C4-2B (cell line): ENCODE measurements around the gene RAB3IL1.

Source experiments
- H3K27ac ChIP-seq: fragments of 450-650 bp; 2 replicates; pipeline ENCODE4 v1.5.1; 2017
- CTCF ChIP-seq: fragments of 450-650 bp; conservative IDR thresholded peaks from 2 replicates; pipeline ENCODE4 v1.5.1; 2017; ENCODE audit warnings: mild to moderate bottlenecking
- ZFX ChIP-seq: fragments of 450-650 bp; IDR thresholded peaks from 2 replicates; pipeline ENCODE4 v1.6.1; 2017

Gene RAB3IL1

GRCh38 chr11:61872935-61873565, 44.3 kb downstream of the RAB3IL1 start:
- TF ChIP-seq CTCF (no peak), ZFX (no peak)
- H3K27ac ChIP-seq: no peak overlapping the region

GRCh38 chr11:61871158-61871597, 46.2 kb downstream of the RAB3IL1 start:
- TF ChIP-seq CTCF (peak; percentile 92), ZFX (no peak)
- H3K27ac ChIP-seq: peak overlapping the region; percentile 4; the same call in 1 of the 2 replicates

- TF ChIP-seq ZFX (no peak), CTCF (no peak)
- H3K27ac ChIP-seq: peak overlapping the region; percentile 12; the same call in 1 of the 2 replicates
Measured at GRCh38 chr11:61870541-61871031, 46.8 kb downstream of the RAB3IL1 start.

GRCh38 chr11:61869708-61870451, 47.5 kb downstream of the RAB3IL1 start:
- peak overlapping the region; percentile 12; the same call in 1 of the 2 replicates for H3K27ac ChIP-seq
- TF ChIP-seq CTCF: no peak
- no peak for TF ChIP-seq ZFX

- no peak overlapping the region for H3K27ac ChIP-seq
- TF ChIP-seq CTCF: no peak
- TF ChIP-seq ZFX: no peak
Measured at GRCh38 chr11:61869429-61869707, 48.0 kb downstream of the RAB3IL1 start.

GRCh38 chr11:61868571-61869428, 48.6 kb downstream of the RAB3IL1 start:
- TF ChIP-seq ZFX (no peak), CTCF (no peak)
- H3K27ac ChIP-seq: no peak overlapping the region
